Embryonic facial prominence (tissue), 1 donor: ENCODE data around the gene FAM181A.

Experiments used
- DNase-seq: peaks from one replicate; pipeline ENCODE4 v3.0.0-alpha.2; 2016; ENCODE audit errors: extremely low spot score

The FAM181A gene

GRCh38 chr14:93978735-93979134 is 51.6 kb downstream of the FAM181A start:
- DNase-seq, result no peak
